K562 (cell line): ENCODE data around the gene DOK1. TPM values are rescaled to one million over a fixed set of nuclear protein-coding genes. Genes with fewer than 3 reads are reported as not detected.

Source experiments
- ARID2 ChIP-seq: fragments of 450-650 bp; IDR thresholded peaks from 2 replicates; pipeline ENCODE4 v1.6.1; 2017; ENCODE audit warnings: antibody characterized with exemption, mild to moderate bottlenecking
- CBX5 ChIP-seq: IDR thresholded peaks from 2 replicates; pipeline ENCODE4 v1.6.1; 2014; ENCODE audit warnings: low read depth, borderline replicate concordance
- PCBP2 ChIP-seq: fragments of 200-400 bp; formaldehyde crosslinking; IDR thresholded peaks from 2 replicates; pipeline ENCODE4 v1.6.1; 2018; ENCODE audit warnings: low read length, low read depth, mild to moderate bottlenecking, moderate library complexity; ENCODE audit not compliant: poor library complexity, severe bottlenecking
- RAD51 ChIP-seq: fragments of 450-650 bp; IDR thresholded peaks from 2 replicates; pipeline ENCODE4 v1.7.1; 2016; ENCODE audit warnings: low read depth, mild to moderate bottlenecking, borderline replicate concordance
- RBM15 ChIP-seq: fragments of 200-400 bp; formaldehyde crosslinking; IDR thresholded peaks from 2 replicates; pipeline ENCODE4 v1.6.1; 2018; ENCODE audit warnings: mild to moderate bottlenecking, low read length, moderate library complexity; ENCODE audit not compliant: insufficient read depth
- SRSF1 ChIP-seq: fragments of 200-400 bp; formaldehyde crosslinking; IDR thresholded peaks from 2 replicates; pipeline ENCODE4 v1.6.1; 2017; ENCODE audit warnings: mild to moderate bottlenecking, low read depth, low read length, moderate library complexity
- TBL1XR1 ChIP-seq, 2 experiments: IDR thresholded peaks; 2 replicates each; pipeline ENCODE4 v1.6.1; 2012; ENCODE audit warnings: improper control_type of control experiment in 2 of 2, low read length in 2 of 2, mild to moderate bottlenecking in 1 of 2
- TGIF2 ChIP-seq: sonication (generic); formaldehyde crosslinking; IDR thresholded peaks from 2 replicates; pipeline ENCODE4 v1.8.1; 2022; ENCODE audit warnings: mild to moderate bottlenecking, missing genetic modification reagents, moderate library complexity
- ZNF124 ChIP-seq: sonication (generic); formaldehyde crosslinking; IDR thresholded peaks from 2 replicates; pipeline ENCODE4 v1.8.1; 2022; ENCODE audit warnings: missing genetic modification reagents
- ZNF263 ChIP-seq: sonication (generic); formaldehyde crosslinking; IDR thresholded peaks from 2 replicates; pipeline ENCODE4 v1.8.0; 2022; ENCODE audit warnings: mild to moderate bottlenecking, missing genetic modification reagents, borderline replicate concordance
- ZSCAN29 ChIP-seq: fragments of 450-650 bp; IDR thresholded peaks from 2 replicates; pipeline ENCODE4 v1.6.1; 2017
- polyA plus RNA-seq, 8 experiments: library from polyadenylated mRNA; depleted of rRNA in 4 of 8; stranded (reverse) in 5 of 8; unstranded in 3 of 8; fragments of >200 nt; fragmentation: Nextera tagmentation in 2 of 8; fragmentation: Illumina TruSeq in 1 of 8; extraction: Ambion mirVana in 2 of 8; extraction: Trizol in 1 of 8; gene quantifications; 2 replicates each; pipeline versions ENCODE4 v1.2.1 to v1.2.3, GENCODE V29; 2011 to 2014; ENCODE audit warnings: inconsistent platforms in 1 of 8, missing spikeins in 1 of 8
- total RNA-seq, 7 experiments: library from RNA; depleted of rRNA in 6 of 7; stranded (reverse); fragments of >200 nt in 6 of 7; fragmentation: Illumina TruSeq in 2 of 7; extraction: Trizol in 2 of 7; gene quantifications; 2 replicates each; pipeline versions ENCODE4 v1.2.1 to v1.2.3, GENCODE V29; 2011 to 2021; ENCODE audit warnings: low replicate concordance in 1 of 7
- TF ChIP-seq, protein P1 (sequence below): sonication (generic); formaldehyde crosslinking; IDR thresholded peaks from 2 replicates; pipeline ENCODE4 v1.8.1; 2023; ENCODE audit warnings: mild to moderate bottlenecking, missing genetic modification reagents
- TF ChIP-seq, protein P2 (sequence below): sonication (generic); formaldehyde crosslinking; IDR thresholded peaks from 2 replicates; pipeline ENCODE4 v1.5.0; 2020; ENCODE audit warnings: missing genetic modification reagents
- TF ChIP-seq, protein P3 (sequence below): fragments of 250-450 bp; sonication (Bioruptor Pico); IDR thresholded peaks from 2 replicates; pipeline ENCODE4 v1.4.0; 2020; ENCODE audit warnings: borderline replicate concordance
- TF ChIP-seq, protein P4 (sequence below): sonication (generic); formaldehyde crosslinking; IDR thresholded peaks from 2 replicates; pipeline ENCODE4 v1.8.1; 2022; ENCODE audit warnings: missing genetic modification reagents
- TF ChIP-seq, protein P5 (sequence below): sonication (generic); formaldehyde crosslinking; IDR thresholded peaks from 2 replicates; pipeline ENCODE4 v1.8.0; 2022; ENCODE audit warnings: missing genetic modification reagents, mild to moderate bottlenecking, borderline replicate concordance
- TF ChIP-seq, protein P6 (sequence below): sonication (generic); formaldehyde crosslinking; IDR thresholded peaks from 2 replicates; pipeline ENCODE4 v1.8.1; 2023; ENCODE audit warnings: mild to moderate bottlenecking, missing genetic modification reagents

The DOK1 gene
- total and polyA plus RNA-seq, 9 of the 15 experiments (the other 6 are each of a cell fraction or from before 2014, with no cell fraction given), result 0.59 to 36.4 (median 16.1) TPM

DNA sequence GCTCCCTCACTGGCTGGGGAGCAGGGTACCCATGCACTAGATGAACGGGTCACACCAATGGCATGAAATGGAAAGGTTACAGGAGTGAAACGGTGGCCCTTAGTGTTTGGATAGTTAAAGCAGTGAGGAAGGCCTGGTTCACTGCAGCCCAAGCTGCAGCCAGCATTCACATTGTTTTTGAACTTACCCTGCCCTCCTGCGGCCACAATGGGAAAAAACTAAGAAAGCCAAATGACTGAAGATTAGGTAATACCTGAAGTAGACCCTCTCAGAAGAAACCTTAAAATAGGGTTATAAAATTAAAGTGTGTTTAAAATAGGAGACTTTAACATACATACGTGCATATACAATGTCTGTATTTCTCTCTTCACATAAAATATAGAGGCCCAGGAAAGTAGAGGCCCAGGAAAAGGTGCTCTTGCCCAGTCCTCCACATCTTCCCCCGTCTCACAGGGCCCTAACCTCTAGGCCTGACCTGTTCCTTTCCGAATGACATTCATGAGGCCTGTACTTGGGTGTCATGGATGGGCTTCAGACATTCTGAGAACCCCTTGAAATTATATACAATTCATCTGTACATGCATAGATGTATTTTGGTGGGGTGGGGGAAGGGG lies 33.3 kb downstream of the DOK1 start (continued):
- TF ChIP-seq, protein P1, sequence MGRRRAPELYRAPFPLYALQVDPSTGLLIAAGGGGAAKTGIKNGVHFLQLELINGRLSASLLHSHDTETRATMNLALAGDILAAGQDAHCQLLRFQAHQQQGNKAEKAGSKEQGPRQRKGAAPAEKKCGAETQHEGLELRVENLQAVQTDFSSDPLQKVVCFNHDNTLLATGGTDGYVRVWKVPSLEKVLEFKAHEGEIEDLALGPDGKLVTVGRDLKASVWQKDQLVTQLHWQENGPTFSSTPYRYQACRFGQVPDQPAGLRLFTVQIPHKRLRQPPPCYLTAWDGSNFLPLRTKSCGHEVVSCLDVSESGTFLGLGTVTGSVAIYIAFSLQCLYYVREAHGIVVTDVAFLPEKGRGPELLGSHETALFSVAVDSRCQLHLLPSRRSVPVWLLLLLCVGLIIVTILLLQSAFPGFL (CRISPR knock-in tag), result no peak
- no peak for TF ChIP-seq RBM15
- TF ChIP-seq, protein P2, sequence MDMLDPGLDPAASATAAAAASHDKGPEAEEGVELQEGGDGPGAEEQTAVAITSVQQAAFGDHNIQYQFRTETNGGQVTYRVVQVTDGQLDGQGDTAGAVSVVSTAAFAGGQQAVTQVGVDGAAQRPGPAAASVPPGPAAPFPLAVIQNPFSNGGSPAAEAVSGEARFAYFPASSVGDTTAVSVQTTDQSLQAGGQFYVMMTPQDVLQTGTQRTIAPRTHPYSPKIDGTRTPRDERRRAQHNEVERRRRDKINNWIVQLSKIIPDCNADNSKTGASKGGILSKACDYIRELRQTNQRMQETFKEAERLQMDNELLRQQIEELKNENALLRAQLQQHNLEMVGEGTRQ, result no peak
- TF ChIP-seq CBX5, result no peak
- TF ChIP-seq ZSCAN29, result no peak
- TF ChIP-seq, protein P3, sequence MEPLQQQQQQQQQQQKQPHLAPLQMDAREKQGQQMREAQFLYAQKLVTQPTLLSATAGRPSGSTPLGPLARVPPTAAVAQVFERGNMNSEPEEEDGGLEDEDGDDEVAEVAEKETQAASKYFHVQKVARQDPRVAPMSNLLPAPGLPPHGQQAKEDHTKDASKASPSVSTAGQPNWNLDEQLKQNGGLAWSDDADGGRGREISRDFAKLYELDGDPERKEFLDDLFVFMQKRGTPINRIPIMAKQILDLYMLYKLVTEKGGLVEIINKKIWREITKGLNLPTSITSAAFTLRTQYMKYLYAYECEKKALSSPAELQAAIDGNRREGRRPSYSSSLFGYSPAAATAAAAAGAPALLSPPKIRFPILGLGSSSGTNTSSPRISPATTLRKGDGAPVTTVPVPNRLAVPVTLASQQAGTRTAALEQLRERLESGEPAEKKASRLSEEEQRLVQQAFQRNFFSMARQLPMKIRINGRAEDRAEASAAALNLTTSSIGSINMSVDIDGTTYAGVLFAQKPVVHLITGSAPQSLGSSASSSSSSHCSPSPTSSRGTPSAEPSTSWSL (CRISPR knock-in tag), result no peak
- TF ChIP-seq, protein P4, sequence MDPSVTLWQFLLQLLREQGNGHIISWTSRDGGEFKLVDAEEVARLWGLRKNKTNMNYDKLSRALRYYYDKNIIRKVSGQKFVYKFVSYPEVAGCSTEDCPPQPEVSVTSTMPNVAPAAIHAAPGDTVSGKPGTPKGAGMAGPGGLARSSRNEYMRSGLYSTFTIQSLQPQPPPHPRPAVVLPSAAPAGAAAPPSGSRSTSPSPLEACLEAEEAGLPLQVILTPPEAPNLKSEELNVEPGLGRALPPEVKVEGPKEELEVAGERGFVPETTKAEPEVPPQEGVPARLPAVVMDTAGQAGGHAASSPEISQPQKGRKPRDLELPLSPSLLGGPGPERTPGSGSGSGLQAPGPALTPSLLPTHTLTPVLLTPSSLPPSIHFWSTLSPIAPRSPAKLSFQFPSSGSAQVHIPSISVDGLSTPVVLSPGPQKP (CRISPR knock-in tag), result no peak
- no peak for TF ChIP-seq ZNF124 (CRISPR knock-in tag)
- TF ChIP-seq, protein P5, sequence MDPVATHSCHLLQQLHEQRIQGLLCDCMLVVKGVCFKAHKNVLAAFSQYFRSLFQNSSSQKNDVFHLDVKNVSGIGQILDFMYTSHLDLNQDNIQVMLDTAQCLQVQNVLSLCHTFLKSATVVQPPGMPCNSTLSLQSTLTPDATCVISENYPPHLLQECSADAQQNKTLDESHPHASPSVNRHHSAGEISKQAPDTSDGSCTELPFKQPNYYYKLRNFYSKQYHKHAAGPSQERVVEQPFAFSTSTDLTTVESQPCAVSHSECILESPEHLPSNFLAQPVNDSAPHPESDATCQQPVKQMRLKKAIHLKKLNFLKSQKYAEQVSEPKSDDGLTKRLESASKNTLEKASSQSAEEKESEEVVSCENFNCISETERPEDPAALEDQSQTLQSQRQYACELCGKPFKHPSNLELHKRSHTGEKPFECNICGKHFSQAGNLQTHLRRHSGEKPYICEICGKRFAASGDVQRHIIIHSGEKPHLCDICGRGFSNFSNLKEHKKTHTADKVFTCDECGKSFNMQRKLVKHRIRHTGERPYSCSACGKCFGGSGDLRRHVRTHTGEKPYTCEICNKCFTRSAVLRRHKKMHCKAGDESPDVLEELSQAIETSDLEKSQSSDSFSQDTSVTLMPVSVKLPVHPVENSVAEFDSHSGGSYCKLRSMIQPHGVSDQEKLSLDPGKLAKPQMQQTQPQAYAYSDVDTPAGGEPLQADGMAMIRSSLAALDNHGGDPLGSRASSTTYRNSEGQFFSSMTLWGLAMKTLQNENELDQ (CRISPR knock-in tag), result no peak
- no peak for TF ChIP-seq SRSF1
- 0 out of 4 replicates have a peak, but pooled peaks of 1 of the 2 experiments have one; percentile 56 for TF ChIP-seq TBL1XR1 (IDR thresholded peaks at IDR 0.05; ENCODE audit: low read length in 2 of 2)
- TF ChIP-seq RAD51, result no peak
- no peak for TF ChIP-seq PCBP2
- TF ChIP-seq TGIF2 (CRISPR knock-in tag), result no peak
- TF ChIP-seq, protein P6, sequence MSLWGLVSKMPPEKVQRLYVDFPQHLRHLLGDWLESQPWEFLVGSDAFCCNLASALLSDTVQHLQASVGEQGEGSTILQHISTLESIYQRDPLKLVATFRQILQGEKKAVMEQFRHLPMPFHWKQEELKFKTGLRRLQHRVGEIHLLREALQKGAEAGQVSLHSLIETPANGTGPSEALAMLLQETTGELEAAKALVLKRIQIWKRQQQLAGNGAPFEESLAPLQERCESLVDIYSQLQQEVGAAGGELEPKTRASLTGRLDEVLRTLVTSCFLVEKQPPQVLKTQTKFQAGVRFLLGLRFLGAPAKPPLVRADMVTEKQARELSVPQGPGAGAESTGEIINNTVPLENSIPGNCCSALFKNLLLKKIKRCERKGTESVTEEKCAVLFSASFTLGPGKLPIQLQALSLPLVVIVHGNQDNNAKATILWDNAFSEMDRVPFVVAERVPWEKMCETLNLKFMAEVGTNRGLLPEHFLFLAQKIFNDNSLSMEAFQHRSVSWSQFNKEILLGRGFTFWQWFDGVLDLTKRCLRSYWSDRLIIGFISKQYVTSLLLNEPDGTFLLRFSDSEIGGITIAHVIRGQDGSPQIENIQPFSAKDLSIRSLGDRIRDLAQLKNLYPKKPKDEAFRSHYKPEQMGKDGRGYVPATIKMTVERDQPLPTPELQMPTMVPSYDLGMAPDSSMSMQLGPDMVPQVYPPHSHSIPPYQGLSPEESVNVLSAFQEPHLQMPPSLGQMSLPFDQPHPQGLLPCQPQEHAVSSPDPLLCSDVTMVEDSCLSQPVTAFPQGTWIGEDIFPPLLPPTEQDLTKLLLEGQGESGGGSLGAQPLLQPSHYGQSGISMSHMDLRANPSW, result no peak
- TF ChIP-seq ZNF263, result no peak
- TF ChIP-seq ARID2, result peak; percentile 41; the same call in 1 of the 2 replicates
